IMR-90 (cell line): Measurements from ENCODE around the gene SLC35C1. TPM values are rescaled to one million over a fixed set of nuclear protein-coding genes. Genes with fewer than 3 reads are reported as not detected.

Source experiments
- ATAC-seq: fragments of 200-7000 bp; cut with Tn5 transposase; 2 replicates; pipeline ENCODE4 v1.9.1; 2020; ENCODE audit warnings: low read depth, mild to moderate bottlenecking, moderate library complexity
- BruUV-seq: library from RNA; stranded (reverse); fragments of 400-500 nt; replicated peaks from 2 replicates; lab custom pipeline; 2021; lab: Mats Ljungman, UMichigan
- CTCF ChIA-PET: fragments of 300-600 bp; formaldehyde crosslinking; extraction: SDS; loops from one replicate; lab custom pipeline; 2021; ENCODE audit warnings: antibody characterized with exemption; lab: Yijun Ruan, JAX
- POLR2A ChIA-PET: fragments of 300-600 bp; sonication (Branson Sonifier 250); formaldehyde crosslinking; loops from one replicate; lab custom pipeline; 2022; ENCODE audit warnings: antibody characterized with exemption; ENCODE audit not compliant: unreplicated experiment; lab: Charles Lee
- DNase-seq: peaks from one replicate; pipeline ENCODE4 v3.0.0; 2013
- H2AFZ ChIP-seq: replicated peaks from 2 replicates; pipeline ENCODE3; 2013; ENCODE audit warnings: low read length, mild to moderate bottlenecking; ENCODE audit not compliant: poor library complexity
- H2AK5ac ChIP-seq: 2 replicates; pipeline ENCODE4 v1.6.1; 2013; ENCODE audit warnings: low read depth, low read length, inconsistent platforms
- H2AK9ac ChIP-seq: replicated peaks from 2 replicates; pipeline ENCODE3; 2013; ENCODE audit warnings: mild to moderate bottlenecking, low read depth, low read length, moderate library complexity; ENCODE audit not compliant: poor library complexity
- H2BK120ac ChIP-seq: 2 replicates; pipeline ENCODE4 v1.6.1; 2013; ENCODE audit warnings: low read depth, low read length, inconsistent platforms
- H2BK15ac ChIP-seq: 3 replicates; pipeline ENCODE4 v1.6.1; 2013; ENCODE audit warnings: low read depth, low read length, inconsistent platforms
- H2BK20ac ChIP-seq: 2 replicates; pipeline ENCODE4 v1.6.1; 2013; ENCODE audit warnings: low read depth, mild to moderate bottlenecking, inconsistent platforms, low read length, moderate library complexity
- H2BK5ac ChIP-seq: 2 replicates; pipeline ENCODE4 v1.6.1; 2013; ENCODE audit warnings: mild to moderate bottlenecking, low read depth, low read length, inconsistent platforms; ENCODE audit not compliant: poor library complexity, severe bottlenecking
- H3K14ac ChIP-seq: replicated peaks from 2 replicates; pipeline ENCODE4 v1.6.1; 2013; ENCODE audit warnings: low read depth, low read length, inconsistent platforms
- H3K18ac ChIP-seq: 2 replicates; pipeline ENCODE4 v1.6.1; 2013; ENCODE audit warnings: low read depth, low read length, control low read depth
- H3K23ac ChIP-seq: 2 replicates; pipeline ENCODE4 v1.6.1; 2013; ENCODE audit warnings: low read depth, low read length, inconsistent platforms
- H3K27ac ChIP-seq: 2 replicates; pipeline ENCODE4 v1.5.1; 2013; ENCODE audit warnings: mild to moderate bottlenecking, control low read depth, low read length; ENCODE audit not compliant: insufficient read depth
- H3K27me3 ChIP-seq: 2 replicates; pipeline ENCODE4 v1.6.1; 2013; ENCODE audit warnings: low read length; ENCODE audit not compliant: control insufficient read depth, insufficient read depth
- H3K36me3 ChIP-seq: 2 replicates; pipeline ENCODE4 v1.6.1; 2013; ENCODE audit warnings: low read length, mixed read lengths; ENCODE audit not compliant: control insufficient read depth, insufficient read depth
- H3K4ac ChIP-seq: 2 replicates; pipeline ENCODE4 v1.6.1; 2013; ENCODE audit warnings: low read depth, low read length, inconsistent platforms
- H3K4me1 ChIP-seq: 2 replicates; pipeline ENCODE4 v1.6.1; 2013; ENCODE audit warnings: low read length, mixed read lengths; ENCODE audit not compliant: control insufficient read depth, insufficient read depth
- H3K4me2 ChIP-seq: 2 replicates; pipeline ENCODE4 v1.6.1; 2013; ENCODE audit warnings: low read depth, mild to moderate bottlenecking, control low read depth, low read length, moderate library complexity
- H3K4me3 ChIP-seq: 2 replicates; pipeline ENCODE4 v1.5.1; 2013; ENCODE audit warnings: low read depth, mild to moderate bottlenecking, control low read depth, low read length, moderate library complexity; ENCODE audit not compliant: insufficient read depth
- H3K56ac ChIP-seq: 2 replicates; pipeline ENCODE4 v1.6.1; 2013; ENCODE audit warnings: low read length, inconsistent platforms; ENCODE audit not compliant: insufficient read depth; ENCODE audit errors: extremely low read depth
- H3K79me1 ChIP-seq, 2 experiments: 2 replicates each; pipeline ENCODE4 v1.6.1; 2013; ENCODE audit warnings: low read length in 2 of 2, inconsistent platforms in 1 of 2, low read depth in 1 of 2
- H3K9ac ChIP-seq: 2 replicates; pipeline ENCODE4 v1.6.1; 2013; ENCODE audit warnings: low read depth, low read length, control low read depth
- H3K9me1 ChIP-seq: 2 replicates; pipeline ENCODE4 v1.6.1; 2013; ENCODE audit warnings: low read length, inconsistent platforms; ENCODE audit not compliant: insufficient read depth
- H3K9me3 ChIP-seq: 2 replicates; pipeline ENCODE4 v1.6.1; 2013; ENCODE audit warnings: low read length; ENCODE audit not compliant: control insufficient read depth, insufficient read depth
- H4K20me1 ChIP-seq: 2 replicates; pipeline ENCODE4 v1.6.1; 2013; ENCODE audit warnings: low read length, inconsistent platforms; ENCODE audit not compliant: insufficient read depth
- H4K5ac ChIP-seq: 2 replicates; pipeline ENCODE4 v1.6.1; 2013; ENCODE audit warnings: mild to moderate bottlenecking, low read depth, low read length, control low read depth
- H4K8ac ChIP-seq, 2 experiments: 2 replicates each; pipeline ENCODE4 v1.6.1; 2013; ENCODE audit warnings: low read depth in 2 of 2, low read length in 2 of 2, control low read depth in 1 of 2, inconsistent platforms in 1 of 2
- H4K91ac ChIP-seq: 2 replicates; pipeline ENCODE4 v1.6.1; 2013; ENCODE audit warnings: low read depth, low read length, inconsistent platforms; ENCODE audit not compliant: insufficient read depth
- BHLHE40 ChIP-seq: fragments of 150-350 bp; IDR thresholded peaks from 2 replicates; pipeline ENCODE4 v1.6.1; 2016; ENCODE audit warnings: mild to moderate bottlenecking, low read depth, low read length
- CEBPB ChIP-seq: IDR thresholded peaks from 2 replicates; pipeline ENCODE4 v1.6.1; 2012; ENCODE audit warnings: low read depth, low read length, improper control_type of control experiment
- CHD1 ChIP-seq: IDR thresholded peaks from 2 replicates; pipeline ENCODE4 v1.6.1; 2012; ENCODE audit warnings: low read depth, low read length, improper control_type of control experiment
- FOS ChIP-seq: fragments of 150-350 bp; IDR thresholded peaks from 2 replicates; pipeline ENCODE4 v1.6.1; 2016; ENCODE audit warnings: low read depth, low read length
- MAFK ChIP-seq: IDR thresholded peaks from 2 replicates; pipeline ENCODE4 v1.6.1; 2012; ENCODE audit warnings: low read depth, low read length, improper control_type of control experiment
- MAZ ChIP-seq: IDR thresholded peaks from 2 replicates; pipeline ENCODE4 v1.6.1; 2012; ENCODE audit warnings: low read depth, mild to moderate bottlenecking, low read length, improper control_type of control experiment, moderate library complexity, borderline replicate concordance
- MXI1 ChIP-seq: IDR thresholded peaks from 2 replicates; pipeline ENCODE4 v1.6.1; 2012; ENCODE audit warnings: low read depth, mild to moderate bottlenecking, low read length, moderate library complexity, borderline replicate concordance
- NFE2L2 ChIP-seq: fragments of 150-350 bp; IDR thresholded peaks from 2 replicates; pipeline ENCODE4 v1.6.1; 2016; ENCODE audit warnings: low read depth, mild to moderate bottlenecking, low read length
- POLR2A ChIP-seq: IDR thresholded peaks from 2 replicates; pipeline ENCODE4 v1.6.1; 2012; ENCODE audit warnings: mild to moderate bottlenecking, low read depth, low read length
- RAD21 ChIP-seq: IDR thresholded peaks from 2 replicates; pipeline ENCODE4 v1.6.1; 2012; ENCODE audit warnings: low read length, improper control_type of control experiment
- RCOR1 ChIP-seq: IDR thresholded peaks from 2 replicates; pipeline ENCODE4 v1.6.1; 2012; ENCODE audit warnings: mild to moderate bottlenecking, low read length, improper control_type of control experiment; ENCODE audit not compliant: insufficient replicate concordance
- RFX5 ChIP-seq: IDR thresholded peaks from 2 replicates; pipeline ENCODE4 v1.8.0; 2012; ENCODE audit warnings: low read depth, mild to moderate bottlenecking, low read length, moderate library complexity
- SMC3 ChIP-seq: fragments of 150-350 bp; IDR thresholded peaks from 2 replicates; pipeline ENCODE4 v1.6.1; 2016; ENCODE audit warnings: low read depth, mild to moderate bottlenecking, antibody characterized with exemption, low read length, moderate library complexity
- WGBS, 2 experiments: methylation state at CpG; one replicate each; pipeline versions ENCODE4 v1.1.5 to v1.1.7; 2013; ENCODE audit warnings: missing lambda C conversion rate in 2 of 2; ENCODE audit not compliant: insufficient read length in 1 of 2; ENCODE audit errors: extremely low coverage in 2 of 2; 5-methylcytosine and 5-hydroxymethylcytosine counted together
- dilution Hi-C: fragments of 300-500 bp; cut with HindIII; formaldehyde crosslinking; loops from one replicate; pipeline ENCODE4 v1.14.3; 2018; ENCODE audit warnings: low sequenced_read_pairs; ENCODE audit not compliant: unreplicated experiment
- in situ Hi-C: fragments of 300-500 bp; cut with MboI; formaldehyde crosslinking; loops from 3 replicates; pipeline ENCODE4 v1.14.3; 2019; ENCODE audit warnings: low sequenced_read_pairs, inconsistent platforms, mixed read lengths
- intact Hi-C: fragments of 100-400 bp; cut with micrococcal nuclease; formaldehyde crosslinking; loops from 2 replicates; pipeline ENCODE4 v1.10.0; 2022
- polyA plus RNA-seq, 3 experiments: library from polyadenylated mRNA; depleted of rRNA; stranded (reverse); fragments of >200 nt; gene quantifications; 2 replicates each; pipeline ENCODE4 v1.2.3, GENCODE V29; 2012; ENCODE audit warnings: low replicate concordance in 1 of 3
- total RNA-seq: library from RNA; depleted of rRNA; stranded (reverse); fragments of >200 nt; gene quantifications from 2 replicates; pipeline ENCODE4 v1.2.3, GENCODE V29; 2012
- TF ChIP-seq, protein P1 (sequence below): fragments of 150-350 bp; IDR thresholded peaks from 2 replicates; pipeline ENCODE4 v1.6.1; 2016; ENCODE audit warnings: low read depth, mild to moderate bottlenecking, low read length, moderate library complexity, borderline replicate concordance
- TF ChIP-seq, protein P2 (sequence below): fragments of 150-350 bp; IDR thresholded peaks from 2 replicates; pipeline ENCODE4 v1.6.1; 2017; ENCODE audit warnings: mild to moderate bottlenecking, antibody characterized with exemption, low read length, low read depth
- TF ChIP-seq, protein P3 (sequence below): conservative IDR thresholded peaks from 2 replicates; pipeline ENCODE4 v1.5.1; 2012; ENCODE audit warnings: mild to moderate bottlenecking, low read depth, low read length, improper control_type of control experiment

The SLC35C1 gene
- total and polyA plus RNA-seq, 2 of the 4 experiments (the other 2 are of a cell fraction): 4.3 to 27.1 TPM

DNA sequence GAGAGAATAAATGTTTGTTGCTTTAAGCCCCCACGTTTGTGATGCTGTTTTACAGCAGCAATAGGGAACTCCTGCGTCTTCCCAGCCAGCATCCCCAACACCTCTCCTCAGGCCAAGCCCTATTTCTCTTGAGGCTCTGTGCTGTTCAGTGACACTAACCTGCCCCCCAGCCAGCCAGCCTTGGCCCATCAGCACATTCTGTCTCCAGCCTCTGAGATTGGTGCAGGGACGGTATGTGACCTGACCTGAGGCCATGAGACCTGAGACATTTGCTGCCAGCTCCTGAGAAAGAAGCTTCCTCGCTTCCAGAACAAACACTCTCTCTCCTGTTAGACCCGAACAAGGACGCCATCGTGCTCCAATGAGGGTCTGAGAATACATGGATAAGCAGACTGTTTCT lies 38.5 kb upstream of the SLC35C1 start:
- TF ChIP-seq MAZ (no peak), BHLHE40 (no peak), CEBPB (no peak), RCOR1 (no peak), NFE2L2 (no peak), POLR2A (no peak), CHD1 (no peak), MXI1 (no peak), MAFK (no peak), RFX5 (no peak), RAD21 (no peak), SMC3 (no peak), FOS (no peak)
- TF ChIP-seq, protein P1, sequence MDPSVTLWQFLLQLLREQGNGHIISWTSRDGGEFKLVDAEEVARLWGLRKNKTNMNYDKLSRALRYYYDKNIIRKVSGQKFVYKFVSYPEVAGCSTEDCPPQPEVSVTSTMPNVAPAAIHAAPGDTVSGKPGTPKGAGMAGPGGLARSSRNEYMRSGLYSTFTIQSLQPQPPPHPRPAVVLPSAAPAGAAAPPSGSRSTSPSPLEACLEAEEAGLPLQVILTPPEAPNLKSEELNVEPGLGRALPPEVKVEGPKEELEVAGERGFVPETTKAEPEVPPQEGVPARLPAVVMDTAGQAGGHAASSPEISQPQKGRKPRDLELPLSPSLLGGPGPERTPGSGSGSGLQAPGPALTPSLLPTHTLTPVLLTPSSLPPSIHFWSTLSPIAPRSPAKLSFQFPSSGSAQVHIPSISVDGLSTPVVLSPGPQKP: no peak
- TF ChIP-seq, protein P2, sequence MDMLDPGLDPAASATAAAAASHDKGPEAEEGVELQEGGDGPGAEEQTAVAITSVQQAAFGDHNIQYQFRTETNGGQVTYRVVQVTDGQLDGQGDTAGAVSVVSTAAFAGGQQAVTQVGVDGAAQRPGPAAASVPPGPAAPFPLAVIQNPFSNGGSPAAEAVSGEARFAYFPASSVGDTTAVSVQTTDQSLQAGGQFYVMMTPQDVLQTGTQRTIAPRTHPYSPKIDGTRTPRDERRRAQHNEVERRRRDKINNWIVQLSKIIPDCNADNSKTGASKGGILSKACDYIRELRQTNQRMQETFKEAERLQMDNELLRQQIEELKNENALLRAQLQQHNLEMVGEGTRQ: no peak
- TF ChIP-seq, protein P3, sequence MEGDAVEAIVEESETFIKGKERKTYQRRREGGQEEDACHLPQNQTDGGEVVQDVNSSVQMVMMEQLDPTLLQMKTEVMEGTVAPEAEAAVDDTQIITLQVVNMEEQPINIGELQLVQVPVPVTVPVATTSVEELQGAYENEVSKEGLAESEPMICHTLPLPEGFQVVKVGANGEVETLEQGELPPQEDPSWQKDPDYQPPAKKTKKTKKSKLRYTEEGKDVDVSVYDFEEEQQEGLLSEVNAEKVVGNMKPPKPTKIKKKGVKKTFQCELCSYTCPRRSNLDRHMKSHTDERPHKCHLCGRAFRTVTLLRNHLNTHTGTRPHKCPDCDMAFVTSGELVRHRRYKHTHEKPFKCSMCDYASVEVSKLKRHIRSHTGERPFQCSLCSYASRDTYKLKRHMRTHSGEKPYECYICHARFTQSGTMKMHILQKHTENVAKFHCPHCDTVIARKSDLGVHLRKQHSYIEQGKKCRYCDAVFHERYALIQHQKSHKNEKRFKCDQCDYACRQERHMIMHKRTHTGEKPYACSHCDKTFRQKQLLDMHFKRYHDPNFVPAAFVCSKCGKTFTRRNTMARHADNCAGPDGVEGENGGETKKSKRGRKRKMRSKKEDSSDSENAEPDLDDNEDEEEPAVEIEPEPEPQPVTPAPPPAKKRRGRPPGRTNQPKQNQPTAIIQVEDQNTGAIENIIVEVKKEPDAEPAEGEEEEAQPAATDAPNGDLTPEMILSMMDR: no peak
- H3K4ac ChIP-seq: no peak overlapping the region
- DNase-seq (no peak), ATAC-seq (no peak)
- no peak overlapping the region for H2AK5ac ChIP-seq
- H2BK20ac ChIP-seq: no peak overlapping the region
- peaks cover 23% of the 10 kb centered on the region for H3K27me3 ChIP-seq
- no peaks in the 10 kb centered on the region for H3K9me3 ChIP-seq
- H3K79me1 ChIP-seq: no peaks in the 10 kb centered on the region
- no peak overlapping the region for H4K8ac ChIP-seq
- no peak overlapping the region for H3K18ac ChIP-seq
- no peak overlapping the region for H3K23ac ChIP-seq
- no peaks in the 10 kb centered on the region; the same call in 1 of the 2 replicates for H3K9me1 ChIP-seq
- H3K36me3 ChIP-seq: no peaks in the 10 kb centered on the region
- ChIA-PET POLR2A (no interaction called here), CTCF (no interaction called here)
- BruUV-seq: no TSS peak
- no peaks in the 10 kb centered on the region for H3K4me1 ChIP-seq
- H3K9ac ChIP-seq: no peak overlapping the region
- H4K20me1 ChIP-seq: no peaks in the 10 kb centered on the region
- H3K4me2 ChIP-seq: no peak overlapping the region
- H3K14ac ChIP-seq: no peak overlapping the region
- no peak overlapping the region for H4K91ac ChIP-seq
- no peak overlapping the region for H2AK9ac ChIP-seq
- H2AFZ ChIP-seq: no peak overlapping the region
- H3K27ac ChIP-seq: no peak overlapping the region
- H2BK15ac ChIP-seq: no peak overlapping the region
- no peak overlapping the region for H3K4me3 ChIP-seq
- dilution Hi-C loops (no loop called here), in situ Hi-C loops (no loop called here), intact Hi-C loops (no loop called here)
- no peak overlapping the region for H4K5ac ChIP-seq
- no peak overlapping the region for H3K56ac ChIP-seq
- WGBS, 2 experiments: no CpG with 5 or more reads among the region's 7 CpGs
- H2BK5ac ChIP-seq: no peak overlapping the region
- no peak overlapping the region for H2BK120ac ChIP-seq
